Measurements from ENCODE around the gene FBXL14. TPM values are rescaled to one million over a fixed set of nuclear protein-coding genes. Genes with fewer than 3 reads are reported as not detected.

Gene FBXL14
- polyA plus RNA-seq, 2 of the 4 experiments (the other 2 are of a cell fraction), result 6.7 to 7.1 TPM

DNA sequence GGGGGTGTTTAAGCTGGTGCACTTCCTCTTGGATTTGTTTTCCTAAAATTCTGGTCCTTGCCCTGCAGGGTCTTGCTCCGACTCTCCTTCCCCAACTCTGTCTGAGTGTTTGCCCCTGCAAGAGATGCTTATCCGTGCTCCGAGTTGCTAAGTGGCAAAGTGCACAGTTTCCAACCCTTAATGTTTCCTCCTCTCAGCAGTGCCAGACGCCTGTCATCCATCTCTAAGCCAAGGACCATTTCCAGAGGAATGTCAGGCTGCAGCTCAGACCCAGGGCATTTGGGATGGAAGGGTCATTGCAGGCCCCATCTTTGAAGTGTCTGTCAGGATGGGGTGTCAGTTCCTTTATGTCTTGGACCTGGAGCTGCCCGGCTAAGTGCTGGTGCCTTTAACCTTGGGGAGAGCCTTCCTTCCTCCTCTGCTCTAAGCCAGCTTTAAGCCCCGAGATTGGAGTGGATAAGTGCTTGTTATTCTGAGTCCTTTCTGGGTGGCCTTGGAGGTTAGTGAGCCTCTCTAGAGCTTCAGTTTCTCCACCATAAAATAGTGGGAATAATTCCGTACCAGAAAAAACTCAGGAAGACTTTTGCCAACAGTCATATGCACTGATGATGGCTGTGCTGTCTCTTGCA lies 49.6 kb upstream of the FBXL14 start:
- DNase-seq (ENCODE audit: low read depth in 1 of 2, low spot score in 1 of 2), result no peak
- no peak overlapping the region for H3K4me2 ChIP-seq
- H3K4me1 ChIP-seq, result no peaks in the 10 kb centered on the region
- H3K4me3 ChIP-seq, result no peak overlapping the region
- CTCF ChIA-PET, result interaction anchor here (0.7 to 17.7 kb wide), 8 partner anchors 9 to 329 kb away, joined by 3 to 196 read pairs (median 6); partner anchors contain the start of gene WNT5B
- FAIRE-seq, result no peak
- POLR2A ChIA-PET, result no interaction called here
- no peak overlapping the region for H3K27ac ChIP-seq
- H3K9me3 ChIP-seq, result no peaks in the 10 kb centered on the region
- no peak for ATAC-seq
- no peak for TF ChIP-seq EHMT2 (IDR thresholded peaks at IDR 0.05; ENCODE audit: low read depth)
- 73% methylated on average over 6 of the region's 7 CpGs for WGBS (ENCODE audit: missing lambda C conversion rate)

- DNase-seq (ENCODE audit: low read depth in 1 of 2, low spot score in 1 of 2) (no peak), FAIRE-seq (no peak), ATAC-seq (no peak)
- TF ChIP-seq RCOR1 (IDR thresholded peaks at IDR 0.05; ENCODE audit: low read depth, low read length), result no peak
- TF ChIP-seq BHLHE40 (IDR thresholded peaks at IDR 0.05; ENCODE audit: low read depth, low read length), result no peak
- TF ChIP-seq RAD21 (conservative IDR thresholded peaks at IDR 0.05 in 1 of 2, IDR thresholded peaks at IDR 0.05 in 1 of 2), result no peak
- no peak for TF ChIP-seq TFCP2L1 (CRISPR knock-in tag; IDR thresholded peaks at IDR 0.05)
- no peak for TF ChIP-seq EHF (CRISPR knock-in tag; IDR thresholded peaks at IDR 0.05)
- TF ChIP-seq PHF8 (IDR thresholded peaks at IDR 0.05; ENCODE audit: borderline replicate concordance, low read depth), result no peak
- no peak for TF ChIP-seq SREBF2 (IDR thresholded peaks at IDR 0.05)
- no peak for TF ChIP-seq JUN (IDR thresholded peaks at IDR 0.05)
- no peak for TF ChIP-seq TP53 (CRISPR knock-in tag; IDR thresholded peaks at IDR 0.05)
- TF ChIP-seq, protein P1, sequence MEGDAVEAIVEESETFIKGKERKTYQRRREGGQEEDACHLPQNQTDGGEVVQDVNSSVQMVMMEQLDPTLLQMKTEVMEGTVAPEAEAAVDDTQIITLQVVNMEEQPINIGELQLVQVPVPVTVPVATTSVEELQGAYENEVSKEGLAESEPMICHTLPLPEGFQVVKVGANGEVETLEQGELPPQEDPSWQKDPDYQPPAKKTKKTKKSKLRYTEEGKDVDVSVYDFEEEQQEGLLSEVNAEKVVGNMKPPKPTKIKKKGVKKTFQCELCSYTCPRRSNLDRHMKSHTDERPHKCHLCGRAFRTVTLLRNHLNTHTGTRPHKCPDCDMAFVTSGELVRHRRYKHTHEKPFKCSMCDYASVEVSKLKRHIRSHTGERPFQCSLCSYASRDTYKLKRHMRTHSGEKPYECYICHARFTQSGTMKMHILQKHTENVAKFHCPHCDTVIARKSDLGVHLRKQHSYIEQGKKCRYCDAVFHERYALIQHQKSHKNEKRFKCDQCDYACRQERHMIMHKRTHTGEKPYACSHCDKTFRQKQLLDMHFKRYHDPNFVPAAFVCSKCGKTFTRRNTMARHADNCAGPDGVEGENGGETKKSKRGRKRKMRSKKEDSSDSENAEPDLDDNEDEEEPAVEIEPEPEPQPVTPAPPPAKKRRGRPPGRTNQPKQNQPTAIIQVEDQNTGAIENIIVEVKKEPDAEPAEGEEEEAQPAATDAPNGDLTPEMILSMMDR (IDR thresholded peaks at IDR 0.05), result no peak
- no peak for TF ChIP-seq KDM1A (IDR thresholded peaks at IDR 0.05; ENCODE audit: low read depth)
- TF ChIP-seq, protein P2, sequence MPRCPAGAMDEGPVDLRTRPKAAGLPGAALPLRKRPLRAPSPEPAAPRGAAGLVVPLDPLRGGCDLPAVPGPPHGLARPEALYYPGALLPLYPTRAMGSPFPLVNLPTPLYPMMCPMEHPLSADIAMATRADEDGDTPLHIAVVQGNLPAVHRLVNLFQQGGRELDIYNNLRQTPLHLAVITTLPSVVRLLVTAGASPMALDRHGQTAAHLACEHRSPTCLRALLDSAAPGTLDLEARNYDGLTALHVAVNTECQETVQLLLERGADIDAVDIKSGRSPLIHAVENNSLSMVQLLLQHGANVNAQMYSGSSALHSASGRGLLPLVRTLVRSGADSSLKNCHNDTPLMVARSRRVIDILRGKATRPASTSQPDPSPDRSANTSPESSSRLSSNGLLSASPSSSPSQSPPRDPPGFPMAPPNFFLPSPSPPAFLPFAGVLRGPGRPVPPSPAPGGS (IDR thresholded peaks at IDR 0.05), result no peak
- no peak for TF ChIP-seq POLR2A (IDR thresholded peaks at IDR 0.05; ENCODE audit: low read length)
- TF ChIP-seq SMC3 (IDR thresholded peaks at IDR 0.05), result no peak
- no peak for TF ChIP-seq RFX5 (IDR thresholded peaks at IDR 0.05)
- TF ChIP-seq NPAS2 (CRISPR knock-in tag; IDR thresholded peaks at IDR 0.05; ENCODE audit: borderline replicate concordance), result no peak
- POLR2A ChIA-PET, result no interaction called here
- no peaks in the 10 kb centered on the region for H3K9me3 ChIP-seq
- H3K4me2 ChIP-seq, result no peak overlapping the region
- H3K4me1 ChIP-seq, result no peaks in the 10 kb centered on the region
- CTCF ChIA-PET, result interaction anchor here (1.1 to 17.7 kb wide), 5 partner anchors 11 to 297 kb away, joined by 3 to 196 read pairs (median 9); partner anchors contain the start of gene WNT5B
- no peak overlapping the region for H3K4me3 ChIP-seq
- 93% methylated on average over 9 of the region's 9 CpGs for WGBS (ENCODE audit: missing lambda C conversion rate)
- no peak overlapping the region for H3K27ac ChIP-seq
Observed at GRCh38 chr12:1643043-1643442, 48.7 kb upstream of the FBXL14 start.

DNA sequence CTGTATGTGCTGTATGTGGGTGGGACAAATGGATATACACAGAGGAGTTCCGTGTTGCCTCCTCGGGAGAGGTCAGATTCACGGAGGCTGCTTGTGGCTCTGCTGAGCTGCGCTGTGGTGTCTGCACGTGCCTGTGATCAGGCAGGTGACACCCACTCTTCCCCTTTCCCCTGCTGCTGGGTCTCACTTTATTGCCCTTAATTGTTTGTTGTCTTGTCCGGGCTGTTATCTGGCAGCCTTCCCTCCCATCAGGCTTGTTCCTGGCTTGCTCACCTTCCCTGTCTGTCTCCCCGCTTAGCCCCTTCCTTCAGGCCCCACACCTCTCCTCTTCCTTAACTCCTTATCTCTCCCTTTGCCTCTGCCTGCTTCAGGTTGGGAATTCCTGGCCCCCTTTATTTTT lies 48.1 kb upstream of the FBXL14 start:
- DNase-seq (ENCODE audit: low read depth in 1 of 2, low spot score in 1 of 2) (no peak), ATAC-seq (no peak), FAIRE-seq (no peak)
- Histone ChIP-seq H3K4me2 (no peak overlapping the region), H3K4me3 (no peak overlapping the region), H3K9me3 (no peaks in the 10 kb centered on the region), H3K4me1 (no peaks in the 10 kb centered on the region), H3K27ac (no peak overlapping the region)
- CTCF ChIA-PET, result interaction anchor here (1.2 to 17.7 kb wide), 4 partner anchors 10 to 297 kb away, joined by 4 to 196 read pairs (median 27); partner anchors contain the start of gene WNT5B
- POLR2A ChIA-PET, result no interaction called here
- WGBS (ENCODE audit: missing lambda C conversion rate), result 72% methylated on average over 7 of the region's 7 CpGs
- TF ChIP-seq NR3C1 (IDR thresholded peaks at IDR 0.05), result no peak
- TF ChIP-seq, protein P2 (IDR thresholded peaks at IDR 0.05), result no peak
- TF ChIP-seq, protein P3, sequence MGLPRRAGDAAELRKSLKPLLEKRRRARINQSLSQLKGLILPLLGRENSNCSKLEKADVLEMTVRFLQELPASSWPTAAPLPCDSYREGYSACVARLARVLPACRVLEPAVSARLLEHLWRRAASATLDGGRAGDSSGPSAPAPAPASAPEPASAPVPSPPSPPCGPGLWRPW (IDR thresholded peaks at IDR 0.05), result no peak
- TF ChIP-seq FOXS1 (CRISPR knock-in tag; IDR thresholded peaks at IDR 0.05), result no peak
- no peak for TF ChIP-seq TP53 (CRISPR knock-in tag; IDR thresholded peaks at IDR 0.05)
- TF ChIP-seq RNF2 (IDR thresholded peaks at IDR 0.05; ENCODE audit: borderline replicate concordance, low read depth), result no peak
- no peak for TF ChIP-seq CBX2 (IDR thresholded peaks at IDR 0.05; ENCODE audit: borderline replicate concordance, low read depth)
- TF ChIP-seq HOXB5 (CRISPR knock-in tag; IDR thresholded peaks at IDR 0.05), result no peak
- TF ChIP-seq CHD4 (IDR thresholded peaks at IDR 0.05; ENCODE audit: borderline replicate concordance), result no peak
- no peak for TF ChIP-seq TFCP2L1 (CRISPR knock-in tag; IDR thresholded peaks at IDR 0.05)
- TF ChIP-seq HOXB13 (CRISPR knock-in tag; IDR thresholded peaks at IDR 0.05; ENCODE audit: low read depth), result no peak
- no peak for TF ChIP-seq SREBF2 (IDR thresholded peaks at IDR 0.05)
- no peak for TF ChIP-seq EHF (CRISPR knock-in tag; IDR thresholded peaks at IDR 0.05)
- TF ChIP-seq NFE2L2 (conservative IDR thresholded peaks at IDR 0.05; ENCODE audit: low read length), result no peak
- TF ChIP-seq ELK1 (IDR thresholded peaks at IDR 0.05; ENCODE audit: low read depth, low read length), result no peak
- TF ChIP-seq ZFP36 (IDR thresholded peaks at IDR 0.05; ENCODE audit: borderline replicate concordance, partially characterized antibody), result no peak
- no peak for TF ChIP-seq CEBPB (IDR thresholded peaks at IDR 0.05)
- TF ChIP-seq POLR2AphosphoS2 (conservative IDR thresholded peaks at IDR 0.05; ENCODE audit: low read length), result no peak
